NCI-H128 (cell line): ENCODE measurements around the gene NRP2.

Experiments used
- DNase-seq: peaks from one replicate; lab custom pipeline; 2025; ENCODE audit not compliant: unreplicated experiment; lab: John Stamatoyannopoulos, UW

Gene NRP2

GRCh38 chr2:205706769-205707381, 24.6 kb downstream of the NRP2 start:
- DNase-seq, result no peak

- DNase-seq, result no peak
These were observed 25.9 kb downstream of the NRP2 start for GRCh38 chr2:205708231-205708631.

GRCh38 chr2:205709319-205709718, 27.0 kb downstream of the NRP2 start:
- DNase-seq, result no peak

- DNase-seq, result no peak
These were observed 30.2 kb downstream of the NRP2 start for GRCh38 chr2:205712508-205712907.

- no peak for DNase-seq
These were observed 30.8 kb downstream of the NRP2 start for GRCh38 chr2:205713086-205713485.

- DNase-seq, result no peak
These were observed 31.9 kb downstream of the NRP2 start for GRCh38 chr2:205714058-205714776.

- no peak for DNase-seq
These were observed 32.8 kb downstream of the NRP2 start for GRCh38 chr2:205714789-205715720.

- no peak for DNase-seq
These were observed 33.7 kb downstream of the NRP2 start for GRCh38 chr2:205715831-205716525.

- DNase-seq, result no peak
These were observed 35.0 kb downstream of the NRP2 start for GRCh38 chr2:205717175-205717846.

GRCh38 chr2:205717999-205718398, 35.7 kb downstream of the NRP2 start:
- no peak for DNase-seq

- DNase-seq, result no peak
These were observed 37.5 kb downstream of the NRP2 start for GRCh38 chr2:205719847-205720246.

- DNase-seq, result no peak
These were observed 38.2 kb downstream of the NRP2 start for GRCh38 chr2:205720451-205720902.

GRCh38 chr2:205721057-205721449, 38.8 kb downstream of the NRP2 start:
- no peak for DNase-seq

- DNase-seq, result no peak
These were observed 40.1 kb downstream of the NRP2 start for GRCh38 chr2:205722283-205722918.

- no peak for DNase-seq
These were observed 40.9 kb downstream of the NRP2 start for GRCh38 chr2:205723179-205723578.

- DNase-seq, result no peak
These were observed 42.8 kb downstream of the NRP2 start for GRCh38 chr2:205725059-205725458.

GRCh38 chr2:205726506-205726905, 44.2 kb downstream of the NRP2 start:
- DNase-seq, result no peak

- no peak for DNase-seq
These were observed 44.9 kb downstream of the NRP2 start for GRCh38 chr2:205727174-205727573.

- DNase-seq, result no peak
These were observed 46.1 kb downstream of the NRP2 start for GRCh38 chr2:205728366-205728765.

GRCh38 chr2:205730191-205730590, 47.9 kb downstream of the NRP2 start:
- DNase-seq, result no peak
